Measurements from ENCODE around the gene ZNF805.

The ZNF805 gene

GRCh38 chr19:57282011-57282643 is 41.7 kb downstream of the ZNF805 start:
- TF ChIP-seq GATA3 (IDR thresholded peaks at IDR 0.05; ENCODE audit: low read depth, low read length) = no peak
- TF ChIP-seq GATA2 (IDR thresholded peaks at IDR 0.05; ENCODE audit: low read depth, low read length) = no peak

DNA sequence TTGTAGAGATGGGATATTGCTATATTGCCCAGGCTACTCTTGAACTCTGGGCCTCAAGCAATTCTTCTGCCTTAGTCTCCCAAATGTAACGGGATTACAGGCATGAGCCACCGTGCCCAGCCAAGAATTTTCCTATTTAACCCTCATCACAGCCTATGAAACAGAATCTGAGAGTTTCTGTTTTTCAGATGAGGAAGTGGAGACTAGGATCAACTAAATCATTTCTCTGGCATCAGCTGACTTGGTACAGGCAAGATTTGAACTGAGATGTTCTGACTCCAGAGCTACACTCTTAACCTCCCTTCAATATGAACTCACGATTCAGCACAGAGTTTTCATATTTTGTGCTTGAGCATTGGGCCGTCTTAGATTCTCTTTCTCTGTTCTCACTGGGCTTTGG is 47.9 kb downstream of the ZNF805 start:
- TF ChIP-seq GATA2 (IDR thresholded peaks at IDR 0.05; ENCODE audit: low read depth, low read length) (no peak), GATA3 (IDR thresholded peaks at IDR 0.05; ENCODE audit: low read depth, low read length) (no peak)

GRCh38 chr19:57290970-57291369 is 50.5 kb downstream of the ZNF805 start:
- no peak for TF ChIP-seq GATA3 (IDR thresholded peaks at IDR 0.05; ENCODE audit: low read depth, low read length)
- TF ChIP-seq GATA2 (IDR thresholded peaks at IDR 0.05; ENCODE audit: low read depth, low read length) = no peak

GRCh38 chr19:57292547-57292946 is 52.1 kb downstream of the ZNF805 start:
- TF ChIP-seq GATA2 (IDR thresholded peaks at IDR 0.05; ENCODE audit: low read depth, low read length) (no peak), GATA3 (IDR thresholded peaks at IDR 0.05; ENCODE audit: low read depth, low read length) (no peak)

DNA sequence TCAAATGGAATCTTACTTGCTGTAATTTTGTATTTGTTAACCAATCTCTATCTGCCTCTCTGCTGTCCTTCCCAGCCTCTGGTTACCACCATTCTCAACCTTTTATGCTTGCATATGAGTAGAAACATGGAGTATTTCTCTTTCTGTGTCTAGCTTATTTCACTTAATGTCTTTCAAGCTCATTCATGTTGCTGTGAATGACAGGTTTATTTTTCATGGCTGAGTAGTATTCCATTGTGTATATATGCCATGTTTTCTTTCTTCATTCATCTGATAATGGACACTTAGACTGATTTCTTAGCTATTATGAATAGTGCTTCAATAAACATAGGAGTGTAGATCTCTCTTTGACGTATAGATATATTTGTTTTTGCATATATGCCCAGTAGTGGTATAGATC is 53.3 kb downstream of the ZNF805 start:
- no peak for TF ChIP-seq GATA2 (IDR thresholded peaks at IDR 0.05; ENCODE audit: low read depth, low read length)
- TF ChIP-seq GATA3 (IDR thresholded peaks at IDR 0.05; ENCODE audit: low read depth, low read length) = no peak

- TF ChIP-seq GATA3 (IDR thresholded peaks at IDR 0.05; ENCODE audit: low read depth, low read length) = no peak
- no peak for TF ChIP-seq GATA2 (IDR thresholded peaks at IDR 0.05; ENCODE audit: low read depth, low read length)
These were observed 61.6 kb downstream of the ZNF805 start for GRCh38 chr19:57302020-57302465.

GRCh38 chr19:57302727-57303401 is 62.4 kb downstream of the ZNF805 start:
- no peak for TF ChIP-seq GATA3 (IDR thresholded peaks at IDR 0.05; ENCODE audit: low read depth, low read length)

Data from SH-SY5Y (cell line).